H1 (cell line): Measurements from ENCODE around the gene TRIB2. TPM values are rescaled to one million over a fixed set of nuclear protein-coding genes. Genes with fewer than 3 reads are reported as not detected.
A peak's percentile ranks its signal among the peaks of the same experiment; 100 is the strongest.

Experiments used
- CTCF ChIA-PET: fragments of 300-600 bp; sonication (Branson Sonifier 250); formaldehyde crosslinking; loops from one replicate; lab custom pipeline; 2021; ENCODE audit not compliant: partially characterized antibody; lab: Charles Lee
- POLR2A ChIA-PET: fragments of 300-600 bp; sonication (Branson Sonifier 250); formaldehyde crosslinking; loops from one replicate; lab custom pipeline; 2021; ENCODE audit warnings: inconsistent platforms; ENCODE audit not compliant: partially characterized antibody; lab: Charles Lee
- DNase-seq, 2 experiments: peaks; one replicate each; pipeline versions ENCODE4 v3.0.0 to v3.0.0-alpha.2; 2010 to 2022; ENCODE audit warnings: low spot score in 2 of 2, low read depth in 1 of 2, mixed read lengths in 1 of 2
- FAIRE-seq: peaks from 2 replicates; lab custom pipeline; 2011; peaks lifted over from hg19 to GRCh38; lab: Jason Lieb, UNC
- H2AFZ ChIP-seq: 2 replicates; pipeline ENCODE4 v1.8.1; 2012; ENCODE audit warnings: low read length, inconsistent platforms
- H2AK5ac ChIP-seq: 2 replicates; pipeline ENCODE4 v1.6.1; 2013; ENCODE audit warnings: low read depth, low read length
- H2BK120ac ChIP-seq: replicated peaks from 2 replicates; pipeline ENCODE3; 2013; ENCODE audit warnings: low read depth, low read length, inconsistent platforms
- H2BK12ac ChIP-seq: 2 replicates; pipeline ENCODE4 v1.6.1; 2013; ENCODE audit warnings: low read depth, low read length
- H2BK15ac ChIP-seq: 2 replicates; pipeline ENCODE4 v1.6.1; 2013; ENCODE audit warnings: low read length
- H2BK20ac ChIP-seq: 2 replicates; pipeline ENCODE4 v1.6.1; 2013; ENCODE audit warnings: low read length
- H2BK5ac ChIP-seq: 2 replicates; pipeline ENCODE4 v1.6.1; 2013; ENCODE audit warnings: low read depth, low read length
- H3K14ac ChIP-seq: 2 replicates; pipeline ENCODE4 v1.6.1; 2013; ENCODE audit warnings: inconsistent platforms; ENCODE audit not compliant: insufficient read length
- H3K18ac ChIP-seq: 2 replicates; pipeline ENCODE4 v1.6.1; 2013; ENCODE audit warnings: low read length; ENCODE audit errors: extremely low read depth
- H3K23ac ChIP-seq: 2 replicates; pipeline ENCODE4 v1.6.1; 2013; ENCODE audit warnings: inconsistent platforms; ENCODE audit not compliant: insufficient read length
- H3K23me2 ChIP-seq: 2 replicates; pipeline ENCODE4 v1.6.1; 2013; ENCODE audit warnings: low read depth, low read length
- H3K27ac ChIP-seq: 2 replicates; pipeline ENCODE4 v1.6.1; 2011; ENCODE audit warnings: low read depth, low read length, inconsistent platforms
- H3K27me3 ChIP-seq, 4 experiments: replicated peaks in 1 of 4; 1 replicate in 1 of 4; 2 replicates in 3 of 4; pipeline versions ENCODE4 v1.6.1 to v1.8.1; 2011 to 2013; ENCODE audit warnings: low read length in 3 of 4, mild to moderate bottlenecking in 3 of 4, inconsistent platforms in 2 of 4, mixed read lengths in 2 of 4, moderate library complexity in 1 of 4; ENCODE audit not compliant: control insufficient read depth in 3 of 4, insufficient read depth in 3 of 4; ENCODE audit errors: extremely low read depth in 1 of 4
- H3K36me3 ChIP-seq, 4 experiments: 2 replicates each; pipeline versions ENCODE4 v1.6.1 to v1.8.1; 2011 to 2013; ENCODE audit warnings: mild to moderate bottlenecking in 4 of 4, low read length in 3 of 4, moderate library complexity in 2 of 4, control low read depth in 1 of 4, inconsistent platforms in 1 of 4; ENCODE audit not compliant: insufficient read depth in 4 of 4, control insufficient read depth in 2 of 4
- H3K4ac ChIP-seq: replicated peaks from 2 replicates; pipeline ENCODE3; 2013; ENCODE audit warnings: low read length, low read depth, mixed read lengths, inconsistent platforms; ENCODE audit not compliant: insufficient read length
- H3K4me1 ChIP-seq, 4 experiments: replicated peaks in 1 of 4; 1 replicate in 1 of 4; 2 replicates in 3 of 4; pipeline versions ENCODE4 v1.6.1 to v1.8.1; 2011 to 2013; ENCODE audit warnings: low read length in 3 of 4, inconsistent platforms in 2 of 4, mixed read lengths in 1 of 4; ENCODE audit not compliant: insufficient read depth in 4 of 4, control insufficient read depth in 3 of 4
- H3K4me2 ChIP-seq, 2 experiments: 2 replicates each; pipeline versions ENCODE4 v1.6.1 to v1.8.1; 2011 to 2013; ENCODE audit warnings: low read depth in 2 of 2, low read length in 2 of 2, control low read depth in 1 of 2, inconsistent platforms in 1 of 2, mild to moderate bottlenecking in 1 of 2; ENCODE audit not compliant: insufficient read depth in 1 of 2
- H3K4me3 ChIP-seq, 4 experiments: fragments of 200-600, 300-600 bp in 1 of 4; sonication (generic), shearing (Covaris generic), sonication (Bioruptor Twin) in 1 of 4; 2 replicates each; pipeline versions ENCODE4 v1.5.1 to v1.8.1; 2011 to 2016; ENCODE audit warnings: low read length in 4 of 4, low read depth in 3 of 4, control low read depth in 2 of 4, inconsistent platforms in 2 of 4, mild to moderate bottlenecking in 2 of 4, mixed read lengths in 1 of 4, moderate library complexity in 1 of 4; ENCODE audit not compliant: insufficient read depth in 2 of 4; ENCODE audit errors: extremely low read depth in 1 of 4
- H3K56ac ChIP-seq: replicated peaks from 2 replicates; pipeline ENCODE3; 2013; ENCODE audit warnings: low read depth, mild to moderate bottlenecking, mixed read lengths, low read length, inconsistent platforms; ENCODE audit not compliant: insufficient read length
- H3K79me1 ChIP-seq: 2 replicates; pipeline ENCODE4 v1.6.1; 2013; ENCODE audit warnings: low read depth, low read length, control low read depth
- H3K79me2 ChIP-seq, 2 experiments: 2 replicates each; pipeline versions ENCODE4 v1.6.1 to v1.8.1; 2012 to 2013; ENCODE audit warnings: low read length in 2 of 2, mild to moderate bottlenecking in 2 of 2, inconsistent platforms in 1 of 2; ENCODE audit not compliant: insufficient read depth in 2 of 2, control insufficient read depth in 1 of 2
- H3K9ac ChIP-seq, 4 experiments: replicated peaks in 1 of 4; 1 replicate in 1 of 4; 2 replicates in 3 of 4; pipeline versions ENCODE4 v1.6.1 to v1.8.1; 2011 to 2013; ENCODE audit warnings: low read depth in 3 of 4, low read length in 3 of 4, control low read depth in 2 of 4, mild to moderate bottlenecking in 2 of 4, moderate library complexity in 2 of 4, inconsistent platforms in 1 of 4; ENCODE audit errors: extremely low read depth in 1 of 4
- H3K9me3 ChIP-seq, 2 experiments: 2 replicates each; pipeline versions ENCODE4 v1.6.1 to v1.8.1; 2012 to 2013; ENCODE audit warnings: mild to moderate bottlenecking in 2 of 2, moderate library complexity in 2 of 2, control low read depth in 1 of 2, inconsistent platforms in 1 of 2, low read depth in 1 of 2, low read length in 1 of 2, mixed read lengths in 1 of 2; ENCODE audit not compliant: insufficient read depth in 2 of 2
- H4K20me1 ChIP-seq, 2 experiments: replicated peaks in 1 of 2; 2 replicates each; pipeline versions ENCODE3 to v1.8.1; 2011 to 2013; ENCODE audit warnings: inconsistent platforms in 2 of 2, low read length in 2 of 2, mild to moderate bottlenecking in 1 of 2; ENCODE audit not compliant: insufficient read depth in 2 of 2, control insufficient read depth in 1 of 2
- H4K5ac ChIP-seq: 2 replicates; pipeline ENCODE4 v1.6.1; 2013; ENCODE audit warnings: low read length, low read depth, mixed read lengths, inconsistent platforms; ENCODE audit not compliant: insufficient read length
- H4K8ac ChIP-seq: 2 replicates; pipeline ENCODE4 v1.8.0; 2013; ENCODE audit warnings: mild to moderate bottlenecking, moderate library complexity, low read length, inconsistent platforms; ENCODE audit not compliant: insufficient read depth; ENCODE audit errors: extremely low read depth
- H4K91ac ChIP-seq: replicated peaks from 2 replicates; pipeline ENCODE3; 2013; ENCODE audit warnings: low read length, mixed read lengths, inconsistent platforms; ENCODE audit not compliant: insufficient read length
- GTF2F1 ChIP-seq: IDR thresholded peaks from 2 replicates; pipeline ENCODE4 v1.6.1; 2012; ENCODE audit warnings: low read depth, low read length, improper control_type of control experiment, borderline replicate concordance
- HDAC2 ChIP-seq, 2 experiments: fragments of 300-600 bp in 1 of 2; sonication (generic) in 1 of 2; IDR thresholded peaks; 2 replicates each; pipeline ENCODE4 v1.6.1; 2011 to 2012; ENCODE audit warnings: low read depth in 2 of 2, low read length in 2 of 2, mild to moderate bottlenecking in 2 of 2, moderate library complexity in 2 of 2, borderline replicate concordance in 1 of 2, inconsistent platforms in 1 of 2
- KDM1A ChIP-seq: fragments of 200-600, 300-600 bp; sonication (generic); IDR thresholded peaks from 2 replicates; pipeline ENCODE4 v1.7.1; 2016; ENCODE audit warnings: mild to moderate bottlenecking, low read length, borderline replicate concordance
- PHF8 ChIP-seq: fragments of 200-600 bp; sonication (generic); conservative IDR thresholded peaks from 2 replicates; pipeline ENCODE4 v1.7.1; 2012; ENCODE audit warnings: low read depth, mild to moderate bottlenecking, inconsistent platforms, low read length, moderate library complexity
- POLR2A ChIP-seq, 2 experiments: IDR thresholded peaks; 1 replicate in 1 of 2; 2 replicates in 1 of 2; pipeline ENCODE4 v1.6.1; 2011; ENCODE audit warnings: low read depth in 2 of 2, low read length in 2 of 2, mild to moderate bottlenecking in 2 of 2; ENCODE audit errors: control extremely low read depth in 1 of 2
- POU5F1 ChIP-seq: IDR thresholded peaks from 2 replicates; pipeline ENCODE4 v1.6.1; 2011; ENCODE audit warnings: low read depth, mild to moderate bottlenecking, low read length, moderate library complexity
- RAD21 ChIP-seq, 2 experiments: IDR thresholded peaks in 1 of 2; conservative IDR thresholded peaks in 1 of 2; 2 replicates each; pipeline ENCODE4 v1.6.1; 2011; ENCODE audit warnings: low read depth in 2 of 2, low read length in 2 of 2, improper control_type of control experiment in 1 of 2, inconsistent platforms in 1 of 2, mild to moderate bottlenecking in 1 of 2, moderate library complexity in 1 of 2
- SP1 ChIP-seq: IDR thresholded peaks from 2 replicates; pipeline ENCODE4 v1.6.1; 2011; ENCODE audit warnings: low read depth, low read length
- SP2 ChIP-seq: IDR thresholded peaks from 2 replicates; pipeline ENCODE4 v1.6.1; 2012; ENCODE audit warnings: mild to moderate bottlenecking, low read length, inconsistent platforms
- SP4 ChIP-seq: IDR thresholded peaks from 2 replicates; pipeline ENCODE4 v1.6.1; 2012; ENCODE audit warnings: low read length, inconsistent platforms
- TAF1 ChIP-seq: IDR thresholded peaks from 2 replicates; pipeline ENCODE4 v1.6.1; 2011; ENCODE audit warnings: mild to moderate bottlenecking, low read depth, low read length
- ZNF274 ChIP-seq: IDR thresholded peaks from 2 replicates; pipeline ENCODE4 v1.7.0; 2012; ENCODE audit warnings: low read length, borderline replicate concordance; ENCODE audit errors: extremely low read depth
- WGBS, 2 experiments: shearing (Covaris generic) in 1 of 2; methylation state at CpG; one replicate each; pipeline versions ENCODE4 v1.1.6 to v1.1.7; 2013 to 2015; ENCODE audit warnings: low lambda C conversion rate in 2 of 2, mixed read lengths in 2 of 2, inconsistent platforms in 1 of 2, low coverage in 1 of 2, missing lambda C conversion rate in 1 of 2; ENCODE audit not compliant: insufficient replicate concordance in 2 of 2, insufficient coverage in 1 of 2, insufficient read length in 1 of 2; ENCODE audit errors: extremely low coverage in 1 of 2, missing lambda C conversion rate in 1 of 2; 5-methylcytosine and 5-hydroxymethylcytosine counted together
- polyA plus RNA-seq, 7 experiments: library from polyadenylated mRNA; depleted of rRNA in 3 of 7; stranded (reverse) in 5 of 7; unstranded in 2 of 7; fragments of >200 nt in 5 of 7; fragments of 200-250 nt in 2 of 7; gene quantifications; 1 replicate in 5 of 7; 2 replicates in 1 of 7; 4 replicates in 1 of 7; pipeline versions ENCODE4 v1.2.1 to v1.2.3, GENCODE V29; 2011 to 2013; ENCODE audit warnings: missing spikeins in 2 of 7, mixed read lengths in 2 of 7
- total RNA-seq: library from RNA; stranded (reverse); fragmentation: NEBNext Ultra II Directional; extraction: Animal tissue kit (Norgen Biotek cat#: 25700); gene quantifications from 2 replicates; pipeline ENCODE4 v1.2.1, GENCODE V29; 2021

The TRIB2 gene
- total and polyA plus RNA-seq, 2 of the 8 experiments (the other 6 are each of a cell fraction or from before 2014, with no cell fraction given) = 40.8 to 57.0 TPM

DNA sequence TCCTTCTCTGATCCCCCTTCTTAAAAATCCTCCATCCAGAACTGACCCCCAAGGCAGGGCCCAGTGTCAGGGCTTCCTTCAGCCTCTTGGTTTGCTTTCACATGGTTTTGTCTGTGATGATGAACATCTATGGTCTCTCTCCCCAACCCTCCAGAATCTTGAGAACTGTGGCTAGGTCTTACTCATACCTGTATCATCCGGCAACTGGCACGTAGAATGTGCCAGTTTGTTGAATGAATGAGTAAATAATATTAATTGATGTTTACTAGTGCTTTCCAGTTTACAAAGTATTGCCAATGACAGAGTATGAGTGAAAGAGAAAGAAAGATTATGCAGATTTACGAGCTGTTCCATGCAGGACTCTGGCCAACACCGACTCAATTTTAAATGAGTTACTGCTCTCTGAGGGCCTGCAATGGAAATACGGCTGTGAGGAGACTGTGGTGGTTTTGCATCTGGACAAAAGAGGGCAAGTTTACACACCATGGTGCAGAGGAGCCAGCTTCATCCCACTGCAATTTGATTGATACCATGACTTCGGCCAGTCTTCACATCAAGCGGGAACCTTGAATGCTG lies 29.9 kb upstream of the TRIB2 start:
- Histone ChIP-seq H2AFZ (no peak overlapping the region), H2BK15ac (peak overlapping the region; percentile 20; the same call in 1 of the 2 replicates), H3K79me2 (no peaks in the 10 kb centered on the region), H3K56ac (no peak overlapping the region), H3K14ac (no peak overlapping the region), H2AK5ac (no peak overlapping the region), H3K4me2 (no peak overlapping the region), H3K4me1 (peaks cover 6 to 19% (median 11%) of the 10 kb centered on the region in 4 experiments; a peak in 5 of 7 replicates), H2BK12ac (no peak overlapping the region; the same call in 1 of the 2 replicates), H3K4ac (no peak overlapping the region), H3K27me3 (no peaks in the 10 kb centered on the region), H4K8ac (no peak overlapping the region), H3K18ac (no peak overlapping the region), H3K9me3 (peaks cover 0 to 10% of the 10 kb centered on the region in 2 experiments; a peak in 3 of 4 replicates), H4K91ac (no peak overlapping the region), H3K9ac (no peak overlapping the region), H3K27ac (no peak overlapping the region), H2BK20ac (no peak overlapping the region)
- DNase-seq (no peak), FAIRE-seq (no peak)
- POLR2A ChIA-PET = no interaction called here
- CTCF ChIA-PET = no interaction called here
- 87% methylated on average over 7 of the region's 7 CpGs; no CpG with 5 or more reads in 1 of the 2 experiments for WGBS, 2 experiments
- TF ChIP-seq KDM1A (no peak), ZNF274 (no peak), POLR2A (IDR thresholded peaks at IDR 0.05; ENCODE audit: control extremely low read depth in 1 of 2, low read depth in 2 of 2, low read length in 2 of 2) (no peak), POU5F1 (no peak), SP4 (no peak), PHF8 (no peak), HDAC2 (IDR thresholded peaks at IDR 0.05; ENCODE audit: borderline replicate concordance in 1 of 2, low read depth in 2 of 2, low read length in 2 of 2) (no peak), SP1 (no peak), RAD21 (IDR thresholded peaks at IDR 0.05 in 1 of 2, conservative IDR thresholded peaks at IDR 0.05 in 1 of 2; ENCODE audit: low read depth in 2 of 2, low read length in 2 of 2) (no peak), SP2 (no peak), GTF2F1 (no peak), TAF1 (no peak)
- TF ChIP-seq, all 59 proteins: peak for 0
- H2BK5ac ChIP-seq = no peak overlapping the region
- no peaks in the 10 kb centered on the region for H4K20me1 ChIP-seq
- no peak overlapping the region for H2BK120ac ChIP-seq
- no peak overlapping the region for H3K23ac ChIP-seq
- H3K23me2 ChIP-seq = no peaks in the 10 kb centered on the region
- H3K79me1 ChIP-seq = no peaks in the 10 kb centered on the region
- no peaks in the 10 kb centered on the region for H3K36me3 ChIP-seq
- no peak overlapping the region for H4K5ac ChIP-seq
- no peak overlapping the region for H3K4me3 ChIP-seq
